Measurements from ENCODE around the gene KIF5A. TPM values are rescaled to one million over a fixed set of nuclear protein-coding genes. Genes with fewer than 3 reads are reported as not detected.
A peak's percentile ranks its signal among the peaks of the same experiment; 100 is the strongest.

KIF5A gene
- total RNA-seq, 1 experiment from 2014 or later: 0.05 TPM

GRCh38 chr12:57582440-57582839 lies 32.6 kb downstream of the KIF5A start:
- BruUV-seq (replicated peaks): no TSS peak
- Histone ChIP-seq H3K27me3 (replicated peaks; ENCODE audit: control insufficient read depth, insufficient read depth, low read length) (no peaks in the 10 kb centered on the region), H3K9me3 (no peaks in the 10 kb centered on the region), H3K4me1 (peaks cover 13% of the 10 kb centered on the region), H3K36me3 (ENCODE audit: control insufficient read depth, insufficient read depth, low read length) (no peaks in the 10 kb centered on the region), H3K4me3 (ENCODE audit: low read depth, low read length) (no peak overlapping the region)
- no peaks in the 10 kb centered on the region for H3K9me3 Mint-ChIP-seq (ENCODE audit: unreplicated experiment)
- H3K4me1 Mint-ChIP-seq (ENCODE audit: low read depth, unreplicated experiment): peaks cover 16% of the 10 kb centered on the region
- intact Hi-C loops (cut with micrococcal nuclease; ENCODE audit: unreplicated experiment): loop anchor here (5.0 kb wide), 1 partner anchor 110 kb away; the partner anchor contains the start of gene OS9
- CTCF ChIA-PET: interaction anchor here (1.0 to 2.3 kb wide), 6 partner anchors 9 to 144 kb away, joined by 3 to 16 read pairs (median 9); no protein-coding TSS in a partner anchor
- TF ChIP-seq CTCF (IDR thresholded peaks at IDR 0.05; ENCODE audit: insufficient read depth in 1 of 2, low read depth in 1 of 2, low read length in 1 of 2, severe bottlenecking in 1 of 2, unreplicated experiment in 1 of 2): no peak
- H3K27me3 Mint-ChIP-seq (ENCODE audit: insufficient read depth, unreplicated experiment): peaks cover 4% of the 10 kb centered on the region
- no peak for DNase-seq
- POLR2A ChIA-PET: no interaction called here
- H3K27ac Mint-ChIP-seq (ENCODE audit: unreplicated experiment): no peak overlapping the region
- no peaks in the 10 kb centered on the region for H3K36me3 Mint-ChIP-seq (ENCODE audit: insufficient read depth, unreplicated experiment)
- no peak overlapping the region for H3K4me3 Mint-ChIP-seq (ENCODE audit: unreplicated experiment)

DNA sequence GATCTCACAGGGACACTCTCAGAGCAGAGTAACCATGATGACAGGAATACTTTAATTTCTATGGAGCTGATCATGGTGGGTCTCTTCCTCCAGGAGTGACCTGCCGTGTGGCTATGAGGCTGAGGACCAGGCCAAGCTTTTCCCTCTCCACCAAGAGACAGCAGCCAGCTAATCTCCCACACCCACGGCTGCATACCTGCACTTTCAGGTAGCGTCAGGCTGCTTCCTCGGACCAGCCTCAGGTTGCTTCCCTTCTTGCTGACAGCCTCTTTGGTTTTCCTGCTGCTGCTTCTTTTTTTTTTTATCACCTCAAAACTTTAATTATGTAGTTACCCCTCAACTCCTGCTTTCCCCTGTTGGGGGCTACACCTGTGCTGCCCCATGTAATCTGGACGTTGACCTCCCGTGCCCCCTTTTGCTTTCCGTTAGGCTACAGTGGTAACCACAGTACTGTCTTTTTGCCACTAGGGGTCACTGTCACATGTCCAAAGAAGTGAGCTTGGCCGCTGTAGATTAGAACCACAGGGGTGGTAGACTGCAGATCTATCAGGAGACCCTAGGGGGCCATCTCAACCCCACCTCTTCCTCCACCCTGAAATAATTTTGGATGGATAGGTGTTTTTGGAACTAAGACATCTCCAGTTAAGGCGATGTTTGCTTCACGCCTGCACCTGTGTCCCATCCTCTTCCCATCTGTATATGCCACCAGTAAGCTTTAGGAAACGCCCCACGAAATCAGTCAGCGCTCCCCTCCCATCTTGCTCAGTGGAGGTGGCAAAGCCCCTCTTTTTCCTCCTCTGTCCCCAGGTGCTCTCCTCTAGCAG lies 33.4 kb downstream of the KIF5A start:
- Histone ChIP-seq H3K27me3 (replicated peaks; ENCODE audit: control insufficient read depth, insufficient read depth, low read length) (no peaks in the 10 kb centered on the region), H3K4me1 (peaks cover 13% of the 10 kb centered on the region), H3K36me3 (ENCODE audit: control insufficient read depth, insufficient read depth, low read length) (no peaks in the 10 kb centered on the region), H3K4me3 (ENCODE audit: low read depth, low read length) (no peak overlapping the region), H3K9me3 (no peaks in the 10 kb centered on the region)
- Mint-ChIP-seq H3K9me3 (ENCODE audit: unreplicated experiment) (no peaks in the 10 kb centered on the region), H3K36me3 (ENCODE audit: insufficient read depth, unreplicated experiment) (no peaks in the 10 kb centered on the region), H3K27me3 (ENCODE audit: insufficient read depth, unreplicated experiment) (peaks cover 4% of the 10 kb centered on the region), H3K27ac (ENCODE audit: unreplicated experiment) (no peak overlapping the region), H3K4me1 (ENCODE audit: low read depth, unreplicated experiment) (peaks cover 16% of the 10 kb centered on the region), H3K4me3 (ENCODE audit: unreplicated experiment) (no peak overlapping the region)
- ChIA-PET POLR2A (interaction anchor here (0.6 kb wide), 1 partner anchor 1489 kb away, joined by 5 read pairs; no protein-coding TSS in a partner anchor), CTCF (interaction anchor here (0.6 to 2.3 kb wide), 26 partner anchors 8 to 358 kb away, joined by 3 to 20 read pairs (median 4); partner anchors contain the start of genes ARHGEF25, ATP23, B4GALNT1 and OS9)
- TF ChIP-seq CTCF (IDR thresholded peaks at IDR 0.05; ENCODE audit: insufficient read depth in 1 of 2, low read depth in 1 of 2, low read length in 1 of 2, severe bottlenecking in 1 of 2, unreplicated experiment in 1 of 2): peak; percentile 94 to 96
- BruUV-seq (replicated peaks): no TSS peak
- peak; percentile 80 to 83 for DNase-seq
- intact Hi-C loops (cut with micrococcal nuclease; ENCODE audit: unreplicated experiment): loop anchor here (1.0 to 5.0 kb wide), 4 partner anchors 8 to 153 kb away; partner anchors contain the start of genes OS9 and PIP4K2C

DNA sequence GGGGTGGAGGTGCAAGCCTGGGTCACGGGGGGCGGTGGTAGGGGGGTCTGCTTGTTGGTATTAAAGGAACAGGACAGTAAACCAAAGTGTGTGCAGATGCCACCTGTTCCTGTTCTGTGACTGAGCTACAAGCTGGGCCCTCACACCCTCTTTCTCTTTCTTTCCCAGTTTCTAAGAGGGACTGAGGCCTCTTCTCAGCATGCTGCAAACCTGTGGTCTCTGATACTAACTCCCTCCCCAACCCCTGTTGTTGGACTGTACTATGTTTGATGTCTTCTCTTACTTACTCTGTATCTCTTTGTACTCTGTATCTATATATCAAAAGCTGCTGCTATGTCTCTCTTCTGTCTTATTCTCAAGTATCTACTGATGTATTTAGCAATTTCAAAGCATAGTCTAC lies 34.2 kb downstream of the KIF5A start:
- no peak overlapping the region for H3K4me3 ChIP-seq (ENCODE audit: low read depth, low read length)
- Mint-ChIP-seq H3K36me3 (ENCODE audit: insufficient read depth, unreplicated experiment) (no peaks in the 10 kb centered on the region), H3K27me3 (ENCODE audit: insufficient read depth, unreplicated experiment) (peaks cover 4% of the 10 kb centered on the region), H3K4me3 (ENCODE audit: unreplicated experiment) (no peak overlapping the region), H3K4me1 (ENCODE audit: low read depth, unreplicated experiment) (peaks cover 16% of the 10 kb centered on the region), H3K9me3 (ENCODE audit: unreplicated experiment) (no peaks in the 10 kb centered on the region), H3K27ac (ENCODE audit: unreplicated experiment) (no peak overlapping the region)
- no peaks in the 10 kb centered on the region for H3K27me3 ChIP-seq (replicated peaks; ENCODE audit: control insufficient read depth, insufficient read depth, low read length)
- intact Hi-C loops (cut with micrococcal nuclease; ENCODE audit: unreplicated experiment): loop anchor here (5.0 kb wide), 1 partner anchor 108 kb away; the partner anchor contains the start of gene OS9
- H3K36me3 ChIP-seq (ENCODE audit: control insufficient read depth, insufficient read depth, low read length): no peaks in the 10 kb centered on the region
- H3K9me3 ChIP-seq: no peaks in the 10 kb centered on the region
- no peak for DNase-seq
- no peak for TF ChIP-seq CTCF (IDR thresholded peaks at IDR 0.05; ENCODE audit: insufficient read depth in 1 of 2, low read depth in 1 of 2, low read length in 1 of 2, severe bottlenecking in 1 of 2, unreplicated experiment in 1 of 2)
- BruUV-seq (replicated peaks): no TSS peak
- POLR2A ChIA-PET: no interaction called here
- H3K4me1 ChIP-seq: peaks cover 12% of the 10 kb centered on the region
- CTCF ChIA-PET: interaction anchor here (1.0 to 2.3 kb wide), 8 partner anchors 20 to 151 kb away, joined by 4 to 17 read pairs (median 9); partner anchors contain the start of genes ARHGEF25 and B4GALNT1

All from Caco-2 (cell line).